CD4-positive, alpha-beta T cell treated with Interleukin-4 for 4 hours (primary cell): ENCODE results near the gene TNFSF10.

ENCODE experiments used
- DNase-seq: peaks from one replicate; pipeline ENCODE4 v3.0.0-alpha.2; 2020

TNFSF10 gene

GRCh38 chr3:172516318-172517214, 6.7 kb downstream of the TNFSF10 start:
- peak; percentile 48 for DNase-seq

- DNase-seq, result no peak
These were observed 7.9 kb downstream of the TNFSF10 start for GRCh38 chr3:172515130-172515918.

- no peak for DNase-seq
These were observed 8.6 kb downstream of the TNFSF10 start for GRCh38 chr3:172514678-172515077.

GRCh38 chr3:172513488-172513887, 9.7 kb downstream of the TNFSF10 start:
- DNase-seq, result peak; percentile 59

- peak; percentile 58 for DNase-seq
These were observed 11.2 kb downstream of the TNFSF10 start for GRCh38 chr3:172511783-172512762.

- no peak for DNase-seq
These were observed 17.1 kb downstream of the TNFSF10 start for GRCh38 chr3:172506094-172506493.

GRCh38 chr3:172501540-172501939, 21.7 kb downstream of the TNFSF10 start:
- no peak for DNase-seq

GRCh38 chr3:172490198-172490669, 33.0 kb downstream of the TNFSF10 start:
- peak; percentile 77 for DNase-seq

- DNase-seq, result no peak
These were observed 45.1 kb downstream of the TNFSF10 start for GRCh38 chr3:172478116-172478515.

- DNase-seq, result no peak
These were observed 46.9 kb downstream of the TNFSF10 start for GRCh38 chr3:172476347-172476746.

- no peak for DNase-seq
These were observed 47.5 kb downstream of the TNFSF10 start for GRCh38 chr3:172475703-172476102.

GRCh38 chr3:172471903-172472302, 51.3 kb downstream of the TNFSF10 start:
- no peak for DNase-seq

GRCh38 chr3:172470588-172470987, 52.6 kb downstream of the TNFSF10 start:
- DNase-seq, result no peak

- DNase-seq, result no peak
These were observed 55.9 kb downstream of the TNFSF10 start for GRCh38 chr3:172467170-172467824.

- no peak for DNase-seq
These were observed 56.6 kb downstream of the TNFSF10 start for GRCh38 chr3:172466553-172467130.

- DNase-seq, result no peak
These were observed 57.9 kb downstream of the TNFSF10 start for GRCh38 chr3:172465281-172465680.

GRCh38 chr3:172464306-172464705, 58.9 kb downstream of the TNFSF10 start:
- DNase-seq, result no peak

- peak; percentile 65 for DNase-seq
These were observed 61.6 kb downstream of the TNFSF10 start for GRCh38 chr3:172461530-172462138.

GRCh38 chr3:172456404-172456803, 66.8 kb downstream of the TNFSF10 start:
- DNase-seq, result no peak
